Activated CD8-positive, alpha-beta memory T cell treated with anti-CD3 and anti-CD28 coated beads, Interleukin-2, amount 10 ng/mL, durations not matched to agents 7 days and 5 days (primary cell): Measurements from ENCODE around the gene TTC17. TPM values are rescaled to one million over a fixed set of nuclear protein-coding genes. Genes with fewer than 3 reads are reported as not detected.

ENCODE experiments used
- ATAC-seq: fragments of 150-1000 bp; cut with Tn5 transposase; one replicate; pipeline ENCODE4 v1.10.0; 2021; ENCODE audit warnings: moderate library complexity
- CTCF ChIA-PET: fragments of 350-600 bp; sonication (Branson Sonifier 250); formaldehyde crosslinking; loops from one replicate; lab custom pipeline; 2021; ENCODE audit warnings: antibody characterized with exemption; lab: Charles Lee
- DNase-seq: peaks from one replicate; pipeline ENCODE4 v3.0.0-alpha.2; 2020
- H3K27ac Mint-ChIP-seq: one replicate; pipeline ENCODE4 v1.8.0; 2021; ENCODE audit warnings: mild to moderate bottlenecking, mixed read lengths
- H3K27me3 Mint-ChIP-seq: one replicate; pipeline ENCODE4 v1.8.0; 2021; ENCODE audit warnings: mixed read lengths
- H3K36me3 Mint-ChIP-seq: one replicate; pipeline ENCODE4 v1.8.0; 2021; ENCODE audit warnings: mild to moderate bottlenecking, mixed read lengths
- H3K4me1 Mint-ChIP-seq: one replicate; pipeline ENCODE4 v1.8.0; 2021; ENCODE audit warnings: mixed read lengths
- H3K4me3 Mint-ChIP-seq: one replicate; pipeline ENCODE4 v1.8.0; 2021; ENCODE audit warnings: mild to moderate bottlenecking, moderate library complexity, mixed read lengths
- H3K9me3 Mint-ChIP-seq: one replicate; pipeline ENCODE4 v1.8.0; 2022; ENCODE audit warnings: low read depth, mixed read lengths
- total RNA-seq, 2 experiments: library from RNA; stranded (reverse); gene quantifications; one replicate each; pipeline ENCODE4 v1.2.3, GENCODE V29; 2021

TTC17 gene
- total RNA-seq, 2 experiments from 2014 or later, result 55.7 to 91.9 TPM

DNA sequence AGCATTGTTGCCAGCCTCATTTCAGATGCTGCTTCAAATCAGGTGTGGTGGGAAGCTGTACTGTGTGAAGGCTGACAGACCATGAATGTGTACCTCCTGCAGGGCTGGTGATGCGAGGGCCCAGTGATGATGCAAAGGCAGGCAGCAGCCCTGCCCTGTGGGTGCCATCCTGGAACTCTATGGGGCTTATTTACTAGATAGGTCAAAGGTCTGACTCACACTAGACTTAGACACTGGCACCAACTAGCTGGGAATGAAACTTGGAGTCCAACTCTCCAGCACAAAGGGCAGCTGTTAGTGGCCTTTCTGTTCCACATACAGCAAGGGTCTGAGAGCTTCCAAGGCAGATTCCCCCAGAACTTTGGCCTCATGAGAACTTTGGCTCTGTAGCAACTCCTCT lies 138.4 kb downstream of the TTC17 start:
- H3K4me1 Mint-ChIP-seq, result no peaks in the 10 kb centered on the region
- DNase-seq (no peak), ATAC-seq (no peak)
- H3K27ac Mint-ChIP-seq, result no peak overlapping the region
- CTCF ChIA-PET, result no interaction called here
- H3K27me3 Mint-ChIP-seq, result peaks cover 10% of the 10 kb centered on the region
- peaks cover 16% of the 10 kb centered on the region for H3K36me3 Mint-ChIP-seq
- no peak overlapping the region for H3K4me3 Mint-ChIP-seq
- no peaks in the 10 kb centered on the region for H3K9me3 Mint-ChIP-seq

DNA sequence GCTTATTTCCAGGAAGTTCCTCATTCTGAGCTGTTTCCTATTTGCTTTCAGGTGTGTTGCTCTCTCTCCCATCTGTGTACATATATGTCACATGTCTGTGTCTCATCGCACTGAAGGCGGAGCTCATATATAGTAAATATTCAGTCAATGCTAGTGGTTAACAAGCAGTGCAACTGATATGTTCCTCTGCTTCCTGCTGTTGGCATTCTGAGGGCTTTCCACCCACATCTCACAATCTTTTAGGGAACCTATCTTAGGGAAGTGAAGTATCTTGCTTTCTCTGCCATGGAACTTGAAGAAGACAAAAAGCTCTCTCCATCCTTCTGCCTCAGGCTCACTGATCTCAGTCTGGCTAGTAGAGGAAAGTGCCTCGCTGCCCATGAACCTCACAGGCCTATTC lies 139.8 kb downstream of the TTC17 start:
- CTCF ChIA-PET, result no interaction called here
- no peak overlapping the region for H3K27ac Mint-ChIP-seq
- no peaks in the 10 kb centered on the region for H3K9me3 Mint-ChIP-seq
- peaks cover 10% of the 10 kb centered on the region for H3K27me3 Mint-ChIP-seq
- H3K36me3 Mint-ChIP-seq, result peaks cover 6% of the 10 kb centered on the region
- H3K4me1 Mint-ChIP-seq, result no peaks in the 10 kb centered on the region
- DNase-seq (no peak), ATAC-seq (no peak)
- H3K4me3 Mint-ChIP-seq, result no peak overlapping the region

DNA sequence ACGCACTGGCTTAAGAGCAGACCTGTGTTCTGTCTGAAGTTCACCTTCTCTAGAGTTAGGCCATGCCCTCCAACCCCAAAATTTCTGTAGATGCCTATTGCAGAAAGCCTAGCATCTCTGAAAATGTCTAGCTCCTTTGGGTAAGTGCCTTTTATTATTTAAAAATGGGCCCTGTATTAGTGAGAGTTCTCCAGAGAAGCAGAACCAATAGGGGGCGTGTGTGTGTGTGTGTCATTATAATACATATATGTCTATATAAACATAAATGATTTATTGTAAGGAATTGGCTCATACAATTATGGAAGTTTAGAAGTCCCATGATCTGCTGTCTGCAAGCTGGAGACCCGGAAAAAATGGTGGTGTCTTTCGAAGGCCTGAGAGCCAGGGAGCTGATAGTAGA lies 144.7 kb downstream of the TTC17 start:
- CTCF ChIA-PET, result interaction anchor here (1.3 kb wide), 1 partner anchor 71 kb away, joined by 4 read pairs; no protein-coding TSS in a partner anchor
- peaks cover 10% of the 10 kb centered on the region for H3K27me3 Mint-ChIP-seq
- H3K4me1 Mint-ChIP-seq, result peaks cover 4% of the 10 kb centered on the region
- no peak overlapping the region for H3K4me3 Mint-ChIP-seq
- no peak for ATAC-seq
- DNase-seq, result peak; percentile 3
- H3K36me3 Mint-ChIP-seq, result no peaks in the 10 kb centered on the region
- H3K27ac Mint-ChIP-seq, result no peak overlapping the region
- H3K9me3 Mint-ChIP-seq, result no peaks in the 10 kb centered on the region

DNA sequence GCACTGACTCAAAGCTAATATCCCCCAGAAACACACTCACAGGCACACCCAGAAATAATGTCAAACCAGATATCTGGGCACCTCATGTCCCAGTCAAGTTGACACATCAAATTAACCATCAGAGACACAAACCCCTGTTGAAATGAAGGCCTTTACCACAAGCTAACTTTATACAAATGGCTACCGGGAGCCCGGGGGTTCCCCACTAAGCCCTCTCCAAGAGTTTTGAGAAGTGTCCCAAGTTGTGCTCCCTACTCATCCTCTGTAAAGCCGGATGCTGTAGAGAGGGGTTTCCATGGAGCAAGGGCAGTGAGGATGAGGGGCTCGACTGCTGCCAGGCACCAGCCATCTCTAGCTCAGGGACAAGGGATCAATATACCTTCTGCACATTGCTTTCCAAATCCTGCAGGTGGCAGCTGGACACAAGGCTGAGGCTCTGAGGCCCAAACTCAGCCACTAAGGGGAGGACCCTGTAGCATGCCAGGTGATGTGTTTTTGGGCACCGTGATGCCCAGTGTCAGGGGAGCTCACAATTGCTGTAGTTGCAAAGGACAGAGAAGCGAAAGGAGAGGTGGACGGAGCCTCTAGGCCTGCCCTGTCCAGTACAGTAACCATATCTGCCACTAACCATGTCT lies 145.7 kb downstream of the TTC17 start:
- ATAC-seq (no peak), DNase-seq (peak; percentile 37)
- peaks cover 7% of the 10 kb centered on the region for H3K4me1 Mint-ChIP-seq
- CTCF ChIA-PET, result interaction anchor here (1.1 to 1.4 kb wide), 3 partner anchors 68 to 348 kb away, joined by 3 to 4 read pairs (median 3); no protein-coding TSS in a partner anchor
- H3K27me3 Mint-ChIP-seq, result peaks cover 10% of the 10 kb centered on the region
- H3K36me3 Mint-ChIP-seq, result no peaks in the 10 kb centered on the region
- no peaks in the 10 kb centered on the region for H3K9me3 Mint-ChIP-seq
- H3K27ac Mint-ChIP-seq, result no peak overlapping the region
- no peak overlapping the region for H3K4me3 Mint-ChIP-seq

DNA sequence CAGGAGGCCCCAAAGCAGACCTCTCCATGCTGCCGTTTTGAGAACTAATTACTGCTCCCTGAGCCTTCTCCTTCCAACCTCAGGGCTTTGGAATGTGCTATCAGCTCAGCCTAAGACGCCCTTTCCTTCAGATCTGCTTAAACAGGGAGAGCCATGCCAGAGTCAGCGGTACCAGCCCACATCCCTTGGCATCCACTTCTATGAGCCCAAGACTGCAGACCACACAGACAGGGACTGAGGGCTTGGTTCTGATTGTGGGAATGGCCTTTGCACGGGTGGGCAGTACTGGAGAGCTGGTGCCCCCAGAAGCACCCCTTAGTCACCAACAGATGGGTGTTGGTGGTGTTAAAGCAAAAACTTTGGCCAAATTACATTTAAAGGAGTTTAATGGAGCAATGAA lies 146.5 kb downstream of the TTC17 start:
- Mint-ChIP-seq H3K4me1 (peaks cover 7% of the 10 kb centered on the region), H3K9me3 (no peaks in the 10 kb centered on the region), H3K27me3 (peaks cover 14% of the 10 kb centered on the region), H3K36me3 (no peaks in the 10 kb centered on the region), H3K4me3 (no peak overlapping the region), H3K27ac (no peak overlapping the region)
- peak; percentile 18 for DNase-seq
- no peak for ATAC-seq
- CTCF ChIA-PET, result interaction anchor here (1.4 kb wide), 1 partner anchor 68 kb away, joined by 3 read pairs; no protein-coding TSS in a partner anchor

DNA sequence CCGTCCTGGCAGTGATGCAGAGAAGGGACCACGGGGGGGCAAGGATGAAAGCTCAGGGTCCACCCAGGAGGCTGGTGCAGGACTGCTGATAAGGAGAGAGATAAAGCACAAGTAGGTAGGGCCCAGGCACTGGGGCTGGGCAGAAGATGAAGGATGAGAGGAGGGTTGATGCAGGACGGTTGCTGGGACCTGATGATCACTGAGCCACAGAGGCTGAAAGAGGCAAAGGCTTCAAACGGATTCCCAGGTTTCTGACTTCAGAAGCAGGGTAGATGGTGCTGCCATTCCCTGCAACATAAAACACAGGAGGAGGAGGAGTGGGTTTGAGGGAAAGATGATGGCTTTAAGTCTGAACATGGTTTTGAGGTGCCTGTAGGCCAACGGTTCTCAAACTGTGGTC lies 148.5 kb downstream of the TTC17 start:
- Mint-ChIP-seq H3K27me3 (peaks cover 6% of the 10 kb centered on the region), H3K27ac (no peak overlapping the region), H3K9me3 (no peaks in the 10 kb centered on the region), H3K4me3 (no peak overlapping the region), H3K36me3 (no peaks in the 10 kb centered on the region), H3K4me1 (peaks cover 7% of the 10 kb centered on the region)
- ATAC-seq (no peak), DNase-seq (peak; percentile 21)
- CTCF ChIA-PET, result no interaction called here

DNA sequence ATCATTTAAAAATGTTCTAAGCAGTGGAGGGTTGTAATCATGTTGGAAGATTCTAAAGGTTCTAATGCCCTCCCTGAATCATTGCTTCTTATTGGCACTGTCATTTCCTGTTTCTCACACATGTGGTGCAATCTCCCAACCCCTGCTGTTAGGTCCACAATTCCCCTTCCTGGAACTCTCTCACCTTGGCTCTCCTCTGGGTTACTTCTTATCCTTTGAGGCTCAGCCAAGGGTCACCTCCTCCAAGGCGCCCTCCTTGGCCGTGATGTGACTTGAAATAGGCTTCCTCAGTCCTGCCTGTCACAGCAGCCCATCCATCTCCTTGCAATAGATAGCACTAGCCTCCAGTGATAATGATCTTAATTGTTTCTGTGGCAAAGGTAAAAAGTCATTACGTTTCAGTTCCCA lies 149.8 kb downstream of the TTC17 start:
- Mint-ChIP-seq H3K36me3 (no peaks in the 10 kb centered on the region), H3K27ac (no peak overlapping the region), H3K4me3 (no peak overlapping the region), H3K27me3 (peaks cover 6% of the 10 kb centered on the region), H3K9me3 (no peaks in the 10 kb centered on the region), H3K4me1 (peaks cover 7% of the 10 kb centered on the region)
- DNase-seq, result no peak
- CTCF ChIA-PET, result no interaction called here
- ATAC-seq, result peak; percentile 16

DNA sequence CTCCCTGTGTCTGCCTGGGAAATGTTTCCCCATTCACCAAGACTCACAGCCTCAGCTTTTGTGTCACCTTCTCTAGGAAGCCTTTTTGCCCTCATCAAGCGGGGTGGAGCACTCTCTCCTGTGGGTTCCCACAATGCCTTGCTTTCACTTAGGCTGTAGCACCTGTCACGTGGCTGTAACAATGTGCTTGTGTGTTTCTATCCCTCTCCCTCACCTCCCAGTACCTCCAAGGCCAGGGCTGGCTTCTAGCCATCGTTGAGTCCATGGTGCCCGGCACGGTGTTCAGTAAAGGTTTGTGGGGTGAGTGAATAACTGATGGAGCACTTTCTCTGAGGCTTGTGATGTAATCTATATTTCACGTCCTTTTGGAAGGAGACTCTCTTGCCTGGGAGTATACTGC lies 153.2 kb downstream of the TTC17 start:
- Mint-ChIP-seq H3K9me3 (no peaks in the 10 kb centered on the region), H3K27me3 (peaks cover 11% of the 10 kb centered on the region), H3K4me1 (peaks cover 7% of the 10 kb centered on the region), H3K4me3 (no peak overlapping the region), H3K27ac (no peak overlapping the region), H3K36me3 (no peaks in the 10 kb centered on the region)
- ATAC-seq (no peak), DNase-seq (no peak)
- CTCF ChIA-PET, result no interaction called here

DNA sequence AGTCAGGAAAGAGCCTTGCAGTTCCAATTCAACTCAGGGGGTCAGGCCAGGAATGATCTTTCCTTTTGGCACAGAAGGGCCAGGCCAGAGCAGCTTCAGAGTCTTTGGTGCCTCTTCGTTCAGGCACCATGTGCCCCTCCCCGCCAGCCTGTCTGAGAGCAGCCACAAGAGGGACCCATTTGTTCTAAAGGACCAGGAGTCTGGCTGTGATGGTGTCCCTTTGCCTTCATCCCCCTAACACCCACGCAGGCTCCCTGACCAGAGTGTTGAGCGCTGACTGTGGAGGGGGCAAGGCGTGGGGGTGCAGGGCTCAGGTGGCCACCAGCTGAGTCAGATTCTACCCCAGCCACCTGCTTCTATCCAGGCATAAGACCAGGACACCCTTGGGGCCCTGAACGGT lies 156.4 kb downstream of the TTC17 start:
- no peaks in the 10 kb centered on the region for H3K4me1 Mint-ChIP-seq

DNA sequence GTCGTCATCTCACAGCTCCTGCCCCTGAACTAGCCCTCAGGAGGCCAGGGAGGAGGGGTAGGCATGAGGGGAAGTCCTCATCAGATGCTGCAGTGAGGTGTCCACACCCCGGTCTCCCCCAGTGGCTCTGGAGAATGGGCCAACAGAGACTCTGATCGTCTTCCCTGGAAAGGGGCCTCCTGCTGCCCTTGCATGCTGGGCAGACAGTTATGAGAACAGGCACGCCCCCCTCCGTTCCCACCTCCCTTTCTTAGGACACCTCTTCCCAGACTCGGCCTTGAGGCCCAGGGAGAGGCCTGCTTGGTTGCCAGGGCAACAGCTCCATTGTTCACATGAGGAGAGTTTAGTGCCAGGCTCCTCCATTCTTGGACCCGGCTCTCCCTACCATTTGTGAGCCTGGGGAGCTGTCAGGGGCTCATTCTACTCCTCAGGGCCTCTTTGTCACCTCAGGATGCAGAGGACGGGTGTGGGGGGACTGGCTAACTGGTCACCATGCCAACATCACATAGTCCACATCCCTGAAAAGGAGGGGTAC lies 157.7 kb downstream of the TTC17 start:
- Mint-ChIP-seq H3K27me3 (peaks cover 9% of the 10 kb centered on the region), H3K27ac (no peak overlapping the region), H3K36me3 (peaks cover 2% of the 10 kb centered on the region), H3K9me3 (peaks cover 10% of the 10 kb centered on the region), H3K4me1 (no peaks in the 10 kb centered on the region), H3K4me3 (no peak overlapping the region)
- no peak for ATAC-seq
- no peak for DNase-seq
- CTCF ChIA-PET, result no interaction called here

More for the DNA sequence above, 156.4 kb downstream of the TTC17 start:
- no peak overlapping the region for H3K4me3 Mint-ChIP-seq
- H3K27me3 Mint-ChIP-seq, result peaks cover 12% of the 10 kb centered on the region
- no peak for DNase-seq
- H3K27ac Mint-ChIP-seq, result no peak overlapping the region
- no peak for ATAC-seq
- H3K9me3 Mint-ChIP-seq, result no peaks in the 10 kb centered on the region
- CTCF ChIA-PET, result no interaction called here
- no peaks in the 10 kb centered on the region for H3K36me3 Mint-ChIP-seq

DNA sequence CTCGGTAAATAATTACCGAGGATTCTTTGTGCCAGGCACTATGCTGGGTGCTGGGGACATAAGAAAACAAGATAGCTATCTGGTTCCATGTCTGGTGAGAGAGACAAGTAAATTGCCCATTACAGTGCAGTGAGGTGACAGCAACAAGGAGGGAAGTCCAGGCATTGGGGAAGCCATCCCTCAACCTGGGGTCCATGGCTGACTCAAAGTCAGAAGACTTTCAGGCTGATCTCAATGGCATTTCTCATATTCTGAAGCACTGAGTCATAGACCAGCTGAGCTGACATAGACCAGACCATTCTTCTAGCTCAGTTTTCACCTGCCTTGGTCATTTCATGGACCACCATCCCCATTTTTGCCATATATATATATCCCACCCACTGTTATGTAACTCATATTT lies 158.8 kb downstream of the TTC17 start:
- no peak for DNase-seq
- ATAC-seq, result no peak
- CTCF ChIA-PET, result no interaction called here

DNA sequence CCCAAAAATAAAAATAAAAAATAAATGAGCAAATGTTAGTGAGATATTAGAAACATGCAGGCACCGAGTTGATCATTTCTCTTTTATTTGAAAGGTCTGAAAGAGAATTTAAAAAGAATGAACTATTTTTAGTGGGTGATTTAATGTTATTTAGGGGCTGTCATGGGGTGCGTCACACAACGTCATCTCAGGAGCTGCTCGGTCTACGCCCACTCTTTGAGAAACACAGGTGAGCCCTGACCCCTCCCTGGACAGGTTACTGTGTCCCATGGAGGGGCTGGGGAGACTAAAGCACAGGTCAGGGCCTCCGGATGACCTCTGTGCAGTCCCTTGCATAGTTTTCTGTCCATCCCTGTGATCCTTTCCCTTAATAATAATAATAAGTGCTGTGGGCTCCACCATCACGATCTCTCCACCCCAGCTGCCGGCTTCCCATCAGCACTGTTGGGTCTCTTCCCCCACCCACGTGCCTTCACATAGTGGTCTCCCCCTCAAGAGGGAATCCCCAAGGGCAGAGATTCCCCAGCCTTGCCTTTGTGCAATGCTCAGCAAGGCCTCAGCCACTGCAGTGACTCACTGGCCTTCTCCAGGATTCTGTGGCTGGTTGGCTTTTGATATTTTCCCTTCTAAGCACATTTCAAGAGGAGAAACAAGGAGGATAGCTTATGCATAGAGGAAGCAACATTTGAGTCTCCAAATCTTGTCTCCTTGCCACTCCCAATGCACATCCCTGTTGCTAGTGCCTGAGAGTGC lies 159.9 kb downstream of the TTC17 start:
- ATAC-seq, result no peak
- H3K27me3 Mint-ChIP-seq, result peaks cover 9% of the 10 kb centered on the region
- peaks cover 2% of the 10 kb centered on the region for H3K36me3 Mint-ChIP-seq
- H3K9me3 Mint-ChIP-seq, result peaks cover 10% of the 10 kb centered on the region
- DNase-seq, result no peak
- H3K4me3 Mint-ChIP-seq, result no peak overlapping the region
- no peak overlapping the region for H3K27ac Mint-ChIP-seq
- CTCF ChIA-PET, result no interaction called here
- H3K4me1 Mint-ChIP-seq, result no peaks in the 10 kb centered on the region

More for the DNA sequence above, 158.8 kb downstream of the TTC17 start:
- Mint-ChIP-seq H3K27me3 (peaks cover 9% of the 10 kb centered on the region), H3K4me3 (no peak overlapping the region), H3K4me1 (no peaks in the 10 kb centered on the region), H3K27ac (no peak overlapping the region), H3K36me3 (peaks cover 2% of the 10 kb centered on the region), H3K9me3 (peaks cover 10% of the 10 kb centered on the region)

DNA sequence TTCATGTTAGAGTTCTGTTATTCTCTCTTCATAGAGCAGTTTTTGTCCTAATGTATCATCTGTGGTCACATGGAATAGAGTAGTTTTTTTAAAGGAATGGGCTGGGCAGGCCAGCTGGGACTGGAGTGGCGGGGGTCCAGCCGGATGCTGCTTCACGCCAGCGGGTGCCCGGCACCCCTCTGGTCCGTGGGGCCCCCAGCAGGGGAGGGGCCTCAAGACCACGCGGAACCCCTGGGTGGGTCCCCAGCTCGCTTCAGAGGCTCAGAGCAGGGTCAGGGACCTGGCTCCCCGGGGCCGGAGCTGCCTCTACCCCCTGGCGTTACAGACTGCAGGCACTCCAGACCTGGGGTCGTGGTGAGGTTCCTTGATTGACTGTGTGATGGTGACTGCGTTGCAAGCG lies 162.8 kb downstream of the TTC17 start:
- H3K9me3 Mint-ChIP-seq, result peaks cover 10% of the 10 kb centered on the region
- H3K36me3 Mint-ChIP-seq, result peaks cover 2% of the 10 kb centered on the region
- no peak overlapping the region for H3K4me3 Mint-ChIP-seq
- DNase-seq (no peak), ATAC-seq (no peak)
- no peaks in the 10 kb centered on the region for H3K4me1 Mint-ChIP-seq
- CTCF ChIA-PET, result no interaction called here
- H3K27me3 Mint-ChIP-seq, result peaks cover 4% of the 10 kb centered on the region
- no peak overlapping the region for H3K27ac Mint-ChIP-seq

DNA sequence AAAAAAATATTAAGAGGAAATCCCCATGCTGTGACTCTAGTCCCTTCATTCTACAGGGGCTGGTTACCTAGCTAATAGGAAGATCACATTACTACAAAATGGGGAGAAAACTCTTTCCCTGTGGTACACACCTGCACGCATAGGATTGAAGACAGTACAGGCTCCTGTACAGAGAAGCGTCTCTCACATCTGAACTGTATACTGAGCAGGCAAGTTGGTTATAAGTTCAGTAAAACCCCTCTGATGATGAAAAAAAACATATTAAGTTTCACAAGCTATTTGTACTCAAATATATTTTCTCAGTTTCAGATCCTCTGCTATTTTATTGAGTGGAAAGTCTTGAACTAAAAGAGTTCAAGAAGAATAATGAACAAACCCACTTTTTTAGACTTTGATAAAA lies 164.9 kb downstream of the TTC17 start:
- Mint-ChIP-seq H3K9me3 (peaks cover 10% of the 10 kb centered on the region), H3K4me1 (no peaks in the 10 kb centered on the region), H3K4me3 (no peak overlapping the region), H3K27ac (no peak overlapping the region), H3K36me3 (peaks cover 2% of the 10 kb centered on the region), H3K27me3 (peaks cover 2% of the 10 kb centered on the region)
- DNase-seq (no peak), ATAC-seq (no peak)
- CTCF ChIA-PET, result no interaction called here
